Stimulated activated CD4-positive, alpha-beta T cell treated with anti-CD3 and anti-CD28 coated beads, Interleukin-2, amount 100 ng/mL, for 24 hours (primary cell): Measurements from ENCODE around the gene FANCI.

ENCODE experiments used
- DNase-seq, 2 donors: peaks; one replicate each; pipeline ENCODE4 v3.0.0-alpha.2; 2020

FANCI gene

DNA sequence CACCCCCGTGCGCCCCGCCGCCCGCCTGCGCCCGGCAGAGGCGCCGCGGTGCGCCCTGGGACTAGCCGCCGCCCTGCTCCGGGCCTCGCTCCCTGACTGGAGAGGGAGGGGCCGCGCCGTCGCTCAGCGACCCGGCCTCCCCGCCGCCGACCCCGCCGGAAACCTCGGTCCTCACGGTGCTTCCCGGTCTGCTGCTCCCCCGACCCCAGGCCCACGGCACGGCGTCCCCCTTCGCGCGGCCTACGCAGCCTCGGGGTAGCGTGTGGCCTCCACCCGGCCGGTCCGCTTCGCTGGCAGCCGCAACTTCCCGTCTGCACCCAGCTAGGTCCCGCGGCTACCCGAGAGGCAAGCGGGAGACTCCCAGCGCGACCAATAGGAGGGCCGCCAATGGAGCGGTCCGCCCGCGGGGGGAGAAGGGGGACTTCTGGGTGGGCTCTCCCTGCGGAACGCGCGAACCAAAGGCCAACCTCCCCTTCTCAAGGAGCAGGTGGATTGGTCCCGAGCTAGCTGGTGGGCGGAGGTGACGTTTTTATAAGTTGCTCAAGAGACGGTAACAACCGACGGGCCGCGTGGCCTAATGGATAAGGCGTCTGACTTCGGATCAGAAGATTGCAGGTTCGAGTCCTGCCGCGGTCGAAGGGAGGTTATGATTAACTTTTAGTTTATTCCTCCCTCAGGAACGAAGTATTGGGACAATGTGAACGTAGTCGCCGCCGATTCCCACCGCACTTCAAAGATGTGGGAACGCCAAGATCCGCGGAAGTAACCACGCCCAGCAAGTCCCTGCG is 90.9 kb downstream of the FANCI start, which contains the start of gene POLG:
Gene POLG (minus strand): TSS at position 315 of the 788 bp plus-strand sequence. CDS start 1,070 bp downstream, outside the sequence.
- peak; percentile 98 to 99 for DNase-seq

DNA sequence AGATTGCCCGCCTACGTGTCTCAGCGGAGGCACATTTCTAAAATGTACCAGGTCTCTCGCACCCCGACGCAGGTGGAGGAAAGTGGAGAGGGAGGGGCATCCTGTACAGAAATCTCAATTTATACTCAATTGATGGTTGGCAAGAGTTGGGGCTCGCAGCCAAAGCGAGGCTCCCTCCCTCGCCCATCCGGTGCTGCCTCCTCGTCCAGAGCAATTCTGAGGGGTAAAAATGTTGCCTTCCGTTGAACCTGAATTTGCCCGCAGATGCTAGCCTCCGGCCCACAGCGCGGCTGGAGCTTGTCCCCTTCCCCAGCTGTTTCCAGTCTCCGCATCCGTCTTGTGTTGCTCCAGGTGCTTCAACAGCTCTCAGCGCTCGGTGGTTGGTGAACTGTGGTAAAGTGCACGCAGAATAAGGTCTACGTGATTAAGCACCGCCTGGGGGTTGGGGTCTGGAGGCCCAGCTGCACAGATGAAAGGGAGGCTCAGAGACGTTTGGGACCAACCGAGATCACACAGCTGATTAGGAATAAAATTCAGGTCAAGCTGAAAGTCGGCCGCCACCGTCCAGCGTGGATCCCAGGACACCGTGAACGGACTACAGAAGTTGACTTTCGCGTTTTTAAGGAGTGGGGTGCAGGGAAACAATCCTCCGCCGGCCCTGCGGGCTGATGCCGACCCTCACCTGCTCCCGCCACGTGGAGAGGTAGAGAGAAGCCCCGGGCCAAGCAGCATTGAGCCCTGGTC is 91.7 kb downstream of the FANCI start:
- no peak for DNase-seq

DNA sequence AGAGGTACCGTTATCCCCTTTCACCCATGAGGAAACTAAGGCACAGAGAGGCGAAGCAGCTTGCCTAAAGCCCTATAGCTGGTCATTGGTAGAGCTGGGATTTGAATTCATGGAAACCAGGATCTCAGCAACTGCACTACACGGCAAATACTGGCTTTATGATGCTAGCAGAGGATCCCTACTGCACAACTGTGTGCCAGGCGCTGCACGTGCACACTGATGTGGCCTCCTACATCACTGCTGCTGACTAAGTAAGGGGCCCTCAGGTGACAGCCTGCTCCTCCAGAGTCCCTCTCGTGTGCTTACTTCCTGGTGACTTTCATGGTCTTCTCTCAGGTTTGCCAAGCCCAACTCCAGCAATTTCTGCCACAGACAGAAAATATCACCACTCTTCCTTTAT is 94.3 kb downstream of the FANCI start:
- DNase-seq, result no peak

DNA sequence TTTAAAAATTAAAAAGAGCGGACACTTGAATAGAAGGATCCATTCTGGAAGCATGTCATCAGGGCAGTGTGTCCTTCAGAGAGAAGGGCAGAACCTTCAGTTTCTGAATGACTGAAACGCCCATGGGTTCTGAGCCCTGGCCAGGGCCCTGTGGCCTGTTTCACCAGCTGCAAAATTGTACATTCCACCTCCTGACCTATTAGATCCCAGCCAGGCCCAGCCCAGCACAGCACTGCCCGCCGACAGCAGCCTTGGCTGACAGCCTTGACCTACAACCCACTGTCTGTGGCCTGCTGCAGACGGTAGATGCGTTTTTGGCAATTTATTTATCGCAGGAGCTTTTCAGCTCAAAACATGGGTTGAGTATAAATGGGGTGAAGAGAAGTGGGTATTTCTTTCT is 96.8 kb downstream of the FANCI start:
- DNase-seq, result no peak

DNA sequence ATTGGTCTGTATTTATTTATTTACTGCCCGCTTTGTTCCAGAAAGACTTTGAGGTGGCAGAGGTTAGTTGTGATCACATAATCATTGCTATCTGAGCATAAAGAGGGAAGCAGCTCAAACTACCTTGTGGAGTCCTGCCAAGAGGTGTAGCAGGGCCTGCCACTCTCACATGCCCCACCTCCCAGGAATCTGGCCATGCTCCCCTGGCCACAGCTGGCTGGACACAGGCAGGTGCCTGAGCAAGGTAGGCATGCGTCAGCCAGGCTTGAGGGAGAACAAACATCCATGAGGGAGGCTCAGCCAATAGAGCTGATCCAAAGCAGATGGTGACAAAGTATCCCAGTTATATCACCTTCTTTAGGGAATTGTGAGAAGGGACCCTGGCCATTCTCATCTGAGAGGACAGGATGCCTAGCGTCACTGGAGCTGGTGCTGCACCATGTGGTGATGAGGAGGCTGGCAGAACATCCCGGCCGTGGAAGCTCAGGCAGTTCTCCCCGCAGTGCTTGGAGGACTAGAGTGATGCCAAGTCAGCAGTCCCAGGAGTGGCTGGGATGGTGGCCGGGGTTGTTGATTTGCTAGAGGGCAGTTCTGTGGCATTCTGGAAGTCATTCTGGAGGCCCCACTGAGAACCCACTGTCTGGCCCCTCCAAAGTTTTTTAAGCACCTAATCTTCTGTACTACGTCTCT is 97.7 kb downstream of the FANCI start:
- DNase-seq, result no peak

DNA sequence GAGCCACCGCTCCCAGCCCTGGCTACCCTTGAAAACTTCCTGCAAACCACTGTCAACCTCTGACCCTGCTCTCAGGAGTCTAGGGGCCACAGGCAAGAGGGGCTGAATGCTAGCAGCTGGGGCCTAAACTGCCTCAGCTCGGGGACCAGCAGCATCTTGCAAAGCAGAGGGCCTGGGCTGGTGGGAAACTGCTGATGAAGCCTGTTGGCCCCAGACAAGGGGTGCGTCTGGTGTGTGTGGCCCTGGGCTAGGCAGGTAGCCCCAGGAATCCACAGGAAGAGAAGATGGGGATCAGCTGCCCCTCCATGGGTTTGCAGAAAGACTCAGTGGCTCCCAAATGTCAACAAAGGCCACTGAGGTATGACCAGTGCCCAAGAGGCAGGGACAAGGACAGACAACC is 99.1 kb downstream of the FANCI start:
- no peak for DNase-seq

DNA sequence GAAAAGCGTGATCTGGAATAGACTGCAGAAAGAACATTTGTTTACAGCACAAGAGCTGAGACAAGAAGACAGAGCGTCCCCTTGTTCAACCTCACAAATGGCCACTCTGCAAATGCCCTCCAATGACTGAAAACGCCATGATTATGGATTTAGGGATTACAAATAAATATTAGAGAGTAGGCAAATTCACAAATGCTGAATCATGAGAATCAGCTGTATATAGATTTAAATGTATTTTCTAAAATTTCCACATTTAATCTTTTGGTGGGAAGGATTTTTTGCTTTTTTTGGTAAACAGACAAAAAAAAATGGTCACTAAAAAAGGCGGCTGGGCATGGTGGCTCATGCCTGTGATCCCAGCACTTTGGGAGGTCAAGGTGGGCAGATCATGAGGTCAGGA is 101.5 kb downstream of the FANCI start:
- DNase-seq, result no peak

DNA sequence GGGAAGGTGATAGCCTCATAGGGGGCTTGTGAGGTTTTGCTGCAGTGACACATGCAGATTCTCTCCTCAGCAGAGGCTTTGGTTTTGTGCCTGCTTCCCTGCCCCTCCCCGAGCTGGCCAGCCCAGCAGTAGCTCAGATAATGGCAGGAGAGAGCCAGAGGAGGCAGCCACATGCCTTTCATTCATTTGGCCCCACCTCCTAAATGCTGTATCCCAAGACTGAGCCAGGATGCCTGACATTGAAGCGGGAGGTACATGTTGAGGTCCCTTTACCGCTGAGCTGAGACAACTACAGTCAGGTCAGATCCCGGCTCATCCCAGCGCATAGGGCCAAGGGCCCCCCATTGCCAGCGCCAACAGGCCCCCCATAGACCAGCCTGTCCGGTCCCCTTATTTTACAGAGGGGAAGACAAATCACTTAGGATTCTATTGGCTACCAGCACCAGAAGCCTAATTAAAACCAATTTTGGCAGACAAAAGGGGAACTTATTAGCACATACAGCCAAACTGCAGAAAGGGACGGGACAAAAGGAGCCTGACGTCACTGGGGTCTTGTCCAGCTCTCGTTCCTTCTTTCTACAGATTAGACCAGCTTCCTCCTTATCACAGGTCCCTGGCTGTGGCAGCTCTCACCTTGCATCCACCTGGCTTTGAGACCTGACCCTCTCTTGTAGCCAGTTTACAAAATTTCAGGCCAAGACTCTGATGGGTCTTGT is 102.9 kb downstream of the FANCI start:
- DNase-seq, result no peak

DNA sequence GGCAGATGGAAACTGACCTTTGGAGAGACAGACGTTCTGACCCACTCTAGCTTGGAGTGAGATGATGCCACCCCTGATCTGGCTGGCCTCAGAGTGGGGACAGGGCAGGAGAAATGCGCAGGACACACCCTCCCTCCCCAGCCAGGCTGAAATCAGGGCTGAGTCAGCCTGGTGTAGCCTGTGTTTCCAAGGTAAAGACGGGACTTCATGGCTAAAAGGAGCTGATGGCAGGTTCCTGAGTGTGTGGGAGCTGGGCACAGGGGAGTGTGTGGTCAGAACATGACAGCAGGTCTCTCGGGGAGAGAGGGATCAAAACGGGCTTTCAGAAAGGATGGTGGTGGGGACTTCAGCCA is 105.4 kb downstream of the FANCI start:
- DNase-seq, result no peak

DNA sequence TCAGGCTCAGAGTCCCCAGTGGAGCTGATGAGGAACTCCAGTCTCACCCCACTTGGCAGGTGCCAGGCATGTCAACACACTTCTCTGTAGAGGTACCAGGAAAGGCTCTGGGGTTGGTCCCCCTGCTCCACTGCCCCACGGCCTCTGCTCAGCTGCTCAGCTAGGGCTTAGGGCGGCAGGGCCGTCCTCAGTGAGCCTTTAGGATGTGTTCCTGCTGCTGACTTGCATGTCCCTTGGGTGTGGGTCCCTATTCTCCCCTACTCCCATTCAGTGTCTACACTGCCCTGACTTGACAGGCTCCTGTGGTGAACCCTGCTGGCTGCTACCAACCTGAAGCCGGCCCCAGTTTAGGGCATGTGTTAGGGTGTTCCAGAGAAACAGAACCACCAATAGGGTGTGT is 108.7 kb downstream of the FANCI start:
- DNase-seq, result no peak

DNA sequence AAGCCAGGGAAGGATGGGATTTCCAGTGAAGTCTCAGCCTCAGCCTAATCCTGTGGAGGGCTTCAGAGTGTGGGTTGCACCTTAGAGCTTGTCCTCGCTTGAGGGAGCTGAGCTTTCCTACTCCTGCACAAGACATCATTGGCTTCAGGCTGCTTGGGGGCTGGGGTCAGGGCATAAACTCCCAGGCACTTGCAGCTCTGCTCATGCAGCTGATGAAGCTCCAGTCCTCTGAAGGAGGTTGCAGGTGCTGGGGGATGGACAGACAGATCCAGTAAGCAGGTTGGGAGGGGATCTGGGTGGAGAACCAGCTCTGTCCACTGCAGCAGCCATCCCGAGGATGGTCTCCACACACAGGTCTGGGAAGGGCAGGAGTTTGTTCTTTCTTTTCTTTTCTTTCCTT is 110.2 kb downstream of the FANCI start:
- no peak for DNase-seq

DNA sequence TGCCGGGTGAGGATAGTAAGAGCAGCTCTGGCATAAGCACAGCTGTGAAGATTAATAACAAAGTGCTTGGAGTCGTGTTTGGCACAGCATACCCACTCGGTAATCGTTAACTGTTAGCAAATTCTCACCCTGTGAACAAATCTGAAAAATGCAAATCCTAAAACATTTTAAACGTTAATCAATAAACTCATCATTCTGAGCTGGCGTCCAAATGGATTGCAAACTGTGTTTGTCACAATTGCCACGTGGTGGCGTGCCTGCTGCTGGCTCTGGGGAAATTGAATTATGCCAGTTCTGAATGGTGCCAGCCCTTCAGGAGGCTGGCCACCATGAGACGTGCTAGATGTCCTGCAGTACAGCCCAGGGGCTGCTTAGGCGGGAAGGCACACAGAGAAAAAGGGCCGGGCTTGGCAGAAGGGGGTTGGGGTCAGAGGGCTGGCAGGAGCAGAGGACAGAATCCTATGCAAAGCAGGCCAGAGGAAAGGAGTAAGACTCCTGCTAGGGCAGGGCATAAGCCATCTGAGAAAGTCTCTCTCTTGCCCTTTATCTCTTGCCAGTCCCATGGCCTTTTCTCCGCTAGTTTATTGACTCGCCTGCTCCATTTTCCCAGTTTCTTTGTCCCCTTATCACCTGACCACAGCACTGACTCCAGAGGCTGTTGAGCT is 113.0 kb downstream of the FANCI start:
- DNase-seq, result no peak

DNA sequence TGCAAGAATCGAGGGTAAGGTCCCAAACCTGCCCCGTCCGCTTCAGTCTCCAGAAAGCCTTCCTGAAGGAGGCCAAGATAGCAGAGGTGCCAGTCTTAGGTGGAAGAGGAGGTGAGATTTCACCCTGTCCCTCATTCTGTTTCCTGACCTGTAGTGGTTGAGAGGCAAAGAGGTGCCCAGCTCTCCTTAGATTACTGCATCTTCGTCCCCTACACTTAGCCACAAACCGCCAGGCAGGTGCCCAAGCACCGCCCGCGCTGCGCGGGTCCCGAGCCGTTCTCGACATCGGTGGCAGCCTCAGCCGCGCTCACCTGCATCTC is 114.6 kb downstream of the FANCI start:
- DNase-seq, result no peak

DNA sequence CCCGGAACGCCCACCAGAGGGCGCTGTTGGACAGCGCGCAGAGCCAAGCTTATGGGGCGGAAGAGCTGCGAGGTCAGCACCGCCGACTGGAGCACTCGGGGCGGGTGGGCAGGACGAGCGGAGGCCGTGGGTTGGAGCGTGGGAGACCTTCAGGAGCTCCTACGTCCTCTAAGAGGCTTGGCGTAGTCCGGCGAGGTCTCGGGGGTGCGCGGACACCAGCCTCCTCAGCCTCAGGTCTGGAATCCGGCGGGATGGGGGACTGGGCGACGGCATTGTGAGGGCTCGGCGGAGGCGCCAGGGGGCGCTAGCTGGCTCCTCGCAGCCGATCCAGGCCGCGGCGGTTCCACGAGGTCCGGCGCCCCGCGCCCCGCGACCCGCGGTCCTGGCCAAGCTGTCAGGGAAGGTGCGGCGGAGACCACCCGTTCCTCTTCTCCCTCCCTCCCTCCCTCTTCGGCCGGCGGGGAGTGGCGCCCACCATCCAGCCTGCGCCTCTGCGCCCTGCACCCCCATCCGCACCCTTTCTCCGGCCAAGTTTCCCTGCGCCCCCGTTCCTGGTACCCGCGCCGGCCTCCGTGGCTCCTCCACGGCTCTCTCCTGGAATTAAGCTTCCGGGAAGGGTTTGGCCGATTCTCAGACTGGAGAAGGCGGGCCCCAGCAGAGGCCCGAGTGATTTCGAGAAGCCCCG is 115.1 kb downstream of the FANCI start:
- DNase-seq, result peak; percentile 85

DNA sequence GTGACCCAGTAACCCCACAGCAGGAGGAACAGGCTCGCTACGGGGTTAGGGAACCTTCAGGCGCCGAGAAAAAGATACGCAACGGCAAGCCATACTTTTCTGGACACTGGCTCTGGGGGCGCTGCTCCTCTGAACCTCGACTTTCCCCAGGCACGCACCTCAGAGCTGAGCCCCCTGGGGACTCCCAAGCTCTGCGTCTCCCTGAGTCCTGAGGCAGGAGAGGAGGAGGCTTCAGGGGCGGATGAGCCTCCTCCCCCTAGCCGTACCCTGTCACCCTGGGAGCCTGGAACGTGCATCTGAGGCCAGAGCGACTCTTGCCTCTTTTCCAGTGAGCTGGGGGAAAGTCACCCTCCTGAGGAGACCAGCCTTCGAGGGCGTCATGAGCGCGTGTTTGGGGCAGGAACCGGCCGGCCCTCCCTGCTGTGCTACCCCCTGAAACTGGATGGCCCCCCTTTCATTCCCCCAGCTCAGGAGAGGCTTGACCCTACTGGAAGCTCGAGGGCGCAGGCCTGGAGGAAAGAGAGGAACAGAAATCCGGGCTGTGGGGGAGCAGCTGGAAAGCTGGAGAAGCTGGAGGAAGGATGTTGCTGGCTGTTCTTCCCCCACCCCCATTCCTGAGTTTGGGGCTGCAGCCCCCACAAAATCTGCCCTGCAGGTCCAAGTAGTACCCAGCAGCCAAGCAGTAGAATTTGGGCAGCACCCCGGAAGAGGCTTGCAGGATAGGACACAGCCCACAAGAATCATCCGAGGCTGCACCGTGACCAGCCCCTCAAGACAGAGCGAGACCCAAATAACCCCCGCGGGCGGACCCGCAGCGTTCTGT is 115.9 kb downstream of the FANCI start:
- DNase-seq, result no peak

DNA sequence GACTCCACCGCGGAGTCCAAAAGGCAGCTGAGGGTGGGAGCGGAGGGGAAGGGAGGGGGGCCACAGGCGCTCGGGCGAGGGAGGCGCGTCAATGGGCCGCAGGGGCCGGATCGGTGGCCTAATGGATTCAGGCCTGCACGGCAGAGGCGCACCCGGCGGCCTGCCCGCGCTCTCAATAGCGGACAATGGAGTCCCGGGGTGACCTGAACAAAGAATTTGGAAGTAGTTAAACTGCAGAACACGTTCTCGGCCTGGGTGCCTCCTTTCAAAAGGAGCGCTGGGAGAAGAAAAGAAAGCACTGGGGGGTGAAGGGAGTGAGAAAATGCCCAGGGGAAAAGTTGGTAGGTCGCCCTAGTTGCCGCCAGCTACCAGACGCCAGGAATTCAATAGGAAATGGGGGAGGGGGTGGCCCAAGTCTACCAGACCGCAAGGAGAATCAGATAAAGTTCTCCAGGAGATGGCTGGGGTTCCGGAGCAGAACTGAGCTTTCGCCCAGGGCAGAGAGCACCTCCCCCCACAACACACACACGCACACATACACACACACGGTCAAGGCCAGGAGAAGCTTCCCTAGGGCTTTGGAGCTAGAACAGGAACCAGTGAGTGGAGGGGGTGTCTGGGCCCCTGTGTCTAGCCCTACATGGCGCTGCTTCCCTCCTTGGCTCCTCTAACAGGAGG is 116.7 kb downstream of the FANCI start:
- DNase-seq, result no peak

DNA sequence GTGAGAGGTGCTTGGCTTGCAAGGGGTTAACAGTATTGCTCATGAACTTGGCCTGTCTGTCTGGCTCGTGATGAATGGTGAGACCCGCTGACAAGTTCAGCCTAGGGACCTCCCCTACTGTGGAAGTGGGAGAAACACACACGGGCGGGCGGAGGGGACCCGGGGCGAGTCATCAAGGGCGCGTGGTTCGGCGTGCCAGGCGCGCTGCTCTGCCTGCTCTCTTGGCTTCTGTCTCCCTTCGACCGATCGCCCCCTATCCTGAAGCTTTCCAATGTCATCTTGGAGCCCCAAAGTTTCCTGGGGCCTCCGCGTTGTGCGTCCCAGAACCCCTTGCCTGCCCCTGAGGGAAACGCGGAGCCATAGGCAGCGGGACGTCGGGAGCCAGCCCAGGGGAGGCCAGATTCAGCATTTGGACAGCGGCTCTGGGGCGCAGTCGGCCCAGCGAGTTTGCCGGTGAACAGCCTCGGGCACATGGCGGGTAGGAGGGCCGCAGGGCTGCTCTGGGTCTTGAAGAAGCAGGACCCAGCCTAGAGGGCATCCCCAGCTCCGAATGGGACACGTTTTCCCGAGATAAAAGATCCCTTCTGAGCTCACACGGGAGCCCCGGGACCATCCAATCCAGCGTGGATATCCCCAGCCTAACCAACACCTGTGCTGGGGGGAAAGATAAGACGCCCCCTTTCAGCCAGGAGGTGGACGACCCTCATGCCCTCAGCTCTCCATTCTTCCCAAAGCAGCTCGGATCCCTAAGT is 117.8 kb downstream of the FANCI start:
- DNase-seq, result peak; percentile 71 to 72

DNA sequence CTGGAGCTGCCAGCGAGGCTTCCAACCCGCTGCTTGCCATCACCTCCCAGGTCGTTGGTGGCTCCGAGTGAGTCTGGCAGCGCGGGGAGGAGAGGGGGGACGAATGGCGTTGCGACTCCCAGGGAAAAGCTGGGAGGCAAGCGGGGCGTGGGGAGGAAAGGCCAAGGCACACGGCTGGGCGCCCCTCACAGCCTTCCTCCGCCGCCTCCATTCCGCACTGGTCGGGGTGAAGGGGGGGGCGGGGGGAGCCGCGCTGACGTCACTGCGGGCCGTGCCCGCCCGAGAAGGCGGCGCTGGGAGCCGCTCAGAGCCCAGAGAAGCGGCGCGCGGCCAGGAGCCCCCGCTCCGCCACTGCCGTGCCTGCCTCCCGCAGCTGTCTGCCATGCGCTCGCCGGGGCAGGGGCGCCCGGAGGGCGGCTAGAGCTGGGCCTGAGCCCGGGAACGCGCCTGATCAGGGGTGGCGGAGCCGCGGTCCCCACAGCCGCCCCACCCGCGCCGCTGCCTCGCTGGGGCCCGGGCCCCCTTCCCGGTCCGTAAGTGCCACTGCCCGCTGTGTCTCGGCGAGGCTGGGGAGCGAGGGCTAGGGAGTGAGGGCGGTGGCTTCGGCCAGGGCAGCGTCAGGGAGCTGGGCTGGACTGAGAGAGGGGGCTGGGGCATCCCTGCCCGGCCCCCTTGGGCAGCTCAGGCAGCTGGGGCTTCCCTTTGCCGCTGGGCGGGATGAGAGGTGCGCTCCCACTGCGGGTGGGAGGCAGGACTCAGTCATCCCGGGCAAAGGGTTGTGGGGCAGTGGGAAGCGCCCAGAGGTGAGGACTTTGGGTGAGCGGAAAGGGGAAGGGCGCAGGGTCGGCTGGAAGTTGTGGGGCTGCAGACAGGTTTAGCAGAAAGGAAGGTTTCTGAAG is 118.7 kb downstream of the FANCI start:
- DNase-seq, result peak in 1 of 2 donors; percentile 20

DNA sequence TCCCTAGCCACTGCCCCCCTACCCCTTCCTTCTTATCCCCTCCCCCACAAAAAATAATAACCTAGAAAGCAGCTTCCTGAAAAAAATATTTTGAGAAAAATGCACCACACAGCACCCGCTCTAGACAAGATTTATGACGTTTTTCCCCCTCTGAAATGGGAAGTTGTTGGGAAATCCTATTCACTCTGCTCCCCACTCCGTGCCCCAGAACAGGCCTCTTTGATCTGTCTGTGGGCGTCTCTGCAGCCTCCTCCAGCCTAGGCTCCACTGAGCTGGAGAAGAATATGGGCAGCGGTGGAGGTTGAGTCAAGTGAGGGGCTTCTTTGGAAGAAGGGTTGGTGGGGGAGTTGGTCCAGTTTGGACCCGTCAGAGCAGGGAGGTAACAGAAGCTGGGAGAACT is 119.4 kb downstream of the FANCI start:
- no peak for DNase-seq
